ENCODE measurements around the gene TRIM37. TPM values are rescaled to one million over a fixed set of nuclear protein-coding genes. Genes with fewer than 3 reads are reported as not detected.
"Not testable (repeated sequence)": the region's sequence is repeated elsewhere in the genome, so short reads cannot be mapped to it uniquely, and the experiment has no call there.

Gene TRIM37, protein sequence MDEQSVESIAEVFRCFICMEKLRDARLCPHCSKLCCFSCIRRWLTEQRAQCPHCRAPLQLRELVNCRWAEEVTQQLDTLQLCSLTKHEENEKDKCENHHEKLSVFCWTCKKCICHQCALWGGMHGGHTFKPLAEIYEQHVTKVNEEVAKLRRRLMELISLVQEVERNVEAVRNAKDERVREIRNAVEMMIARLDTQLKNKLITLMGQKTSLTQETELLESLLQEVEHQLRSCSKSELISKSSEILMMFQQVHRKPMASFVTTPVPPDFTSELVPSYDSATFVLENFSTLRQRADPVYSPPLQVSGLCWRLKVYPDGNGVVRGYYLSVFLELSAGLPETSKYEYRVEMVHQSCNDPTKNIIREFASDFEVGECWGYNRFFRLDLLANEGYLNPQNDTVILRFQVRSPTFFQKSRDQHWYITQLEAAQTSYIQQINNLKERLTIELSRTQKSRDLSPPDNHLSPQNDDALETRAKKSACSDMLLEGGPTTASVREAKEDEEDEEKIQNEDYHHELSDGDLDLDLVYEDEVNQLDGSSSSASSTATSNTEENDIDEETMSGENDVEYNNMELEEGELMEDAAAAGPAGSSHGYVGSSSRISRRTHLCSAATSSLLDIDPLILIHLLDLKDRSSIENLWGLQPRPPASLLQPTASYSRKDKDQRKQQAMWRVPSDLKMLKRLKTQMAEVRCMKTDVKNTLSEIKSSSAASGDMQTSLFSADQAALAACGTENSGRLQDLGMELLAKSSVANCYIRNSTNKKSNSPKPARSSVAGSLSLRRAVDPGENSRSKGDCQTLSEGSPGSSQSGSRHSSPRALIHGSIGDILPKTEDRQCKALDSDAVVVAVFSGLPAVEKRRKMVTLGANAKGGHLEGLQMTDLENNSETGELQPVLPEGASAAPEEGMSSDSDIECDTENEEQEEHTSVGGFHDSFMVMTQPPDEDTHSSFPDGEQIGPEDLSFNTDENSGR
- 34.1 and 36.6 TPM in 2 replicates for total RNA-seq (2014; rRNA removed; shearing (Covaris generic))

DNA sequence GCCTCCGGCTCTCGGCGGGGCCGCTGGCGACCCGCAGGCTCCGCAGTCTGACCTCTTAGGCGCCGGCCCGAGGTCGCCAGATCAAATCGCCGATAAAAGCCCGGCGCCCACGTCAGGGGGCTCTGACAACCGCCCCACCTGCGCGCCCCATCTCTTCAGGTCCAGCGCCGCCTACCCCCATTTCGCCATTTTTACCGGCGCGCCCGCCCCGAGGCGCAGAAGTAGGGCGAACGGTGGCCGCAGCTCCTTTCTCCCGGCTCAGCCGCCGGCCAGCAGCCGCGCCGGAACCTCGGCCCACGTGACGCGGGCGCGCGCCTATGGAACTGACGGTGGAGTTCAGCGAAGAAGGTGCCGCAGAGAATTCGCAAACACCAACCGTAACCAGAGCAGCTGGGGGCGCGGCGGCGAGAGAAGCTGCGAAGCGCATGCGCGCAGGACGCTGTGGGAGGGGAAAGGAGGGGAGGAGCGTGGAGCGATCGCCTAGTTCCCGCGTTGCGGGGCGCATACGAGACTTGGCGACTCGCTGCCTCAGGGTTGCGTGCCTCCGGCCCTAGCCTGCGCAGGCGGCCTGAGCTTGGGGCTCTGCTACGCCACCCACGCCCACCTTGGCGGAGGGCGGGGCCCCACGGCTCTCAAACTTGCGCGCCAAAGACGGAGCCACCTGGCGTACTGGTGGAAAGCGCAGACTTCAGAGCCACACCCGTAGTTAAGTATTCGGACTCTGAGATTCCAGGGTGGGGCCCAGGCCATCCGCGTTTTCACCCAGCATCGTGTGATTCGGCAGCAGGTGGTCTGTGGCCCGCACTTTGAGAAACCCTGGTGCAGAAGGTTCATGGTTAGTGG, at the start of gene TRIM37:
Gene TRIM37 (minus strand): TSS at position 418 of the 843 bp plus-strand sequence. CDS start 419 bp downstream, outside the sequence.
- in situ Hi-C loops (cut with HindIII; ENCODE audit: low sequenced_read_pairs): no loop called here
- DNase-seq (ENCODE audit: low spot score): peak; percentile 97

DNA sequence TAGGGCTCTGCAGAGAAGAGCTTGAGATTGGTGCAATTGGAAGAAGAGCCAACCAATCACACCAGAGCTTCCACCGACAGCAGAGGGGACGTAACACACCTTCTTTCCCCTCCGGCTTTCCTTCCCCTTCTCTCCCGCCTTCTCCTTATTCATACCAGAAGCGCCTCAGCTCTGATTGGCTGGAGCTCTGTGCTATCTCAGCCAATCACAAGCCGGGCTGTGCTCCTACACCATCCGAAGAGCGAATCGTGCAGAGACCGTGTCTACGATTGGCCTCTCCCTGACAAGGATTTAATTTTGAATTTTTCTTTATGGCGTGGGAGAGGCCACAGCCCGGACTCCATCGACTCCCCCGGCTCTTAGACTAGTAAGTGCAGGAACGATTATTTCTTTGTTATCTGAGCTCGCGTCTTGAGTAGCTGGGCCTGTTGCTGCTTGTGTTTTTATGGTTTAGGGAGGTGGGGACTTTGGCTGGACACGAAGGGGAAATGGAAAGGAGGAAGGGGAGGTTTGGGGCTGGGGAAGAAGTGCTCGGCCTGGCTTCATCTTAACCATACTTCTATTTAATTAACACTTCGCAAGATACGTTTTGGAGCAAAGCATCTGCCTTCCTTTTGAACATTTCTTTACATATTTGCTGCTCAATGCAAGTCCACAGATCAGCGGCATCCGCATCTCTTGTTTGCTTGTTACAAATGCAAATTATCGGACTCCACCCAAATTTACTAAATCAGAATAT, 48.9 kb upstream of the TRIM37 start, which contains the start of gene PRR11:
Gene PRR11 (plus strand): TSS at position 308 of the 739 bp plus-strand sequence. CDS start 14,007 bp downstream, outside the sequence.
- in situ Hi-C loops (cut with HindIII; ENCODE audit: low sequenced_read_pairs): no loop called here
- DNase-seq (ENCODE audit: low spot score): peak; percentile 100

DNA sequence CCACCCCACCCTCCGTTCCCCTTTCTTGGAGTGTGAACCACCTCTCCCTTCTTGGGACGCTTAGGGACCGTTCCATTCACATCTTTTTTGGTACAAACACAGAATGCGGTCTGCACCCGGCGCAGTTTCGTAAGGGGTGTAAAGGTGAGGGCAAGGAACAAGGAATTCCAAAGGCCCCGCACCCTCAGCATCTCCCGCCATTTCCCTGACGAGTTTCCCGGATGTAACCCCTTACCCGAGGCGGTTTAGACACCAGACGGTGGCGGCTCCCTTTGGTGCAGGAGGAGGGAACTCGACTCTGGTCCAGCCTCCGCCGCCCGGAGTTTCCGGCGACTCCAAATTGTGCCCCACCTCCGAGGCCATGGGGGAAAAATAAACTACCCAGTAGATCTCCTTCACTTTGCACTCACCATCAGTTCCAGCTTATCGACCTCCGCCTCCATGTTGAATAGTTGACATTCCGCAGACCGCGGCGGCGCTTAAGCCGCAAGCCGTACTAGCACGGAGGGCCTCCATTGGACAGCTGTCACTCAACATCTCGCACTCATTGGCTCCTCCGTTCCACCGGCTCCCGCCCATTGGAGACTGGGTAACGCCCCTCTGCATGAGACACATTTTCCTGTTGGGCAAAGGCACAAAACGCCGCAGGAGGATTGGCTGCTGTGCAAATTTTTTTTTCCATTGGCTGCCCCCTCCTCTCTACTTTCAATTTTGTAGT, 48.2 kb upstream of the TRIM37 start, which contains the start of gene SKA2:
Gene SKA2 (minus strand): TSS at position 466 of the 718 bp plus-strand sequence. CDS start 23 bp downstream, at position 443.
- DNase-seq (ENCODE audit: low spot score): no peak
- in situ Hi-C loops (cut with HindIII; ENCODE audit: low sequenced_read_pairs): no loop called here

DNA sequence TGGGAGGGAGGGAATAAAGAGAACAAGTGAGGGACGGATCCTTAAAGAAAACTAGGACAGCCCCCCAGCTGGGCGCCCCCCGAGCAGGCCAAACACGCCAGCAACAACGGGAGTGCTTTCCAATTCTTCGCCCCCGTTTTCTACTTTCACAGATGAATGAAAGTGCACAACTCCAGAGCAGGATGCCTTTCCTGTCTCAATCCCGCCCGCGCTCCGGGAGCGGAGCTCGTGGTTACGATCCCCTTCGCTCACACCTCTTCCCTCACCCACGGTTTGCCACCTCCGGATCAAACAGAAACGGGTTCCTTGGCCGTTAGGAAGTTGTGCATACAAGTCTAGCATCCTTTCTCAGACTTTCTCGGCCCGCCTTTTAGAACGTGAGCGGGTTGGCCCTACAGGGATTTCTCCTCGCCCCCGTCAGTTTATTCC, 47.6 kb upstream of the TRIM37 start:
- in situ Hi-C loops (cut with HindIII; ENCODE audit: low sequenced_read_pairs): no loop called here
- no peak for DNase-seq (ENCODE audit: low spot score)

DNA sequence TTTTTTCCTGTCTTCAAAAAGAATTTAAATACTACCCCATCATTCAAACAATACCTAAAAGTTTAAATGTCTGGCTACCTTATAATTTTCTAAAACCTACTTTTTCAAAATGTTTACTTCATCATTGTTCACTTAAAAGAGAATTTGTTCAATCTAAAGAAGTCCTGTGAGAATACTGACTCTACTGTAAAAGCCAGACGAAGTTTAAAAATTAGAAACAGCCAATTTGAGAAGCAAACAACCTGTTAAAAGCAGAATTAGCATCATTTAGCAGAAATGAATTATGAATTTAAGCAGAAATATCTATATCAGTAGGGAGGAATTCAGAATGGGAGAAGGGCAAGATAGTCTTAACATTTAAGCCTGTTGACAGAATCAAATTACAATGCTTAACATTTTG, 46.2 kb upstream of the TRIM37 start:
- DNase-seq (ENCODE audit: low spot score): peak; percentile 5
- in situ Hi-C loops (cut with HindIII; ENCODE audit: low sequenced_read_pairs): no loop called here

DNA sequence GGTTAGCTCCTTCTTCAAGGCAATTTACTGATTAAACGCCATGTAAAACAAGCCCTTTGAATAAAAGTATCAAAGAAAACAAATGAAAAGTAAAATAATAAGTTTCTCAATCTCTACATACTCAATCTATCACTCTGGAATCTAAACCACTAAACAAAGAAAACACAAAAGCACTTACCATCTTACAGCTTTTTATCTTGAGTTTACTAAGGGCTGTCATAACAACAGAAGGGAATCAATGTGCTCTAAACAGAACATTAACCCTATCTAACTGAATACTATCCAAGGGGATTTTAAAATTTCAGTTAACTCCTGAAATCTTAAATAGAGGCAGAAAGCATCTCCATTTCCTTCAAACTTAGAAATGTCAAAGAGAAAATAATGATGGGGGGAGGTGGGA, 44.9 kb upstream of the TRIM37 start:
- in situ Hi-C loops (cut with HindIII; ENCODE audit: low sequenced_read_pairs): no loop called here

DNA sequence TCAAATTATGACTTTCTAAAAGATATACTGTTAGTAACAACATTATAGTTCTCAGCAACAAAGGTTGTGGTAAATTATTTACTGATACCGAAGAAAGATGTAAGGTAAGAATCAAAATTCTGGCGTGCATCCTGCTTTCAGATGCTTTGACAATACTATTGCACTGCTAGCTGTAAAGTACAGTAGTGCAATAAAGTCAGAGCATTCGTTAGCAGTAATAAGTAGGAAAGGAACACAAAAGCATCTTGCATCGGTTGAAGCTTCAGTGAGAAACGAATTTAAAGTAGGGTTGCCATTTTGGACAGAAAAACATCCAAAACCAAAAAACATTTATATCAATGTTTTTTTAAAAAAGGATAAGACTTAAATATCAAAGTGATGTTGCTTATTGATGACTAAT, 44.3 kb upstream of the TRIM37 start:
- peak; percentile 30 for DNase-seq (ENCODE audit: low spot score)
- in situ Hi-C loops (cut with HindIII; ENCODE audit: low sequenced_read_pairs): no loop called here

More for the DNA sequence above, 44.9 kb upstream of the TRIM37 start:
- peak; percentile 12 for DNase-seq (ENCODE audit: low spot score)

DNA sequence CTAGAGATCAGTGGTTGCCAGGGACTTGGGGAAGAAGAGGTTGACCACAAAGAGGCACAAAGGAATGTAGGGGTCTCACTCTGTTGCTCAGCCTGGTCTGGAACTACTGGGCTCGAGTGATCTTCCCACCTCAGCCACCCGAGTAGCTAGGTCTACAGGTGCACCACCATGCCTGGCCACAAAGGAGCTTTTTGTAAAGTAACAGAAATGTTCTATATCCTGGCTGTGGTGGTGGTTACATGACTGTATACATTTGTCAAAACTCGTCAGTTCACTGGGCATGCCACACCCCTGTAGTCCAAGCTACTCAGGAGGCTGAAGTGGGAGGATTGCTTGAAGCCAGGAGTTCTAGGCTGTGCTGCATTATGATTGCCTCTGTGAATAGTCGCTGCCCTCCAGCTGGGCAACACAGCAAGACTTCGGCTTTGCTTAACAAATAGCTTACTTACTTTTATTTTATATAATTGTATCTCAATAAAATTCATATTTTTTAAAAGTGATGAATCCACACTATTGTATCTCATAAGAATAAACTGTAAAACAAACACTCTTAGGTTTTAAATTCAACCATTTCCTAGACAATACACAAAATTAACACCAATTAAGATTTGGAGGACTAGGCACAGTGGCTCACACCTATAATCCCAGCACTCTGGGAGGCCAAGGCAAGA, 43.3 kb upstream of the TRIM37 start:
- in situ Hi-C loops (cut with HindIII; ENCODE audit: low sequenced_read_pairs): no loop called here
- no peak for DNase-seq (ENCODE audit: low spot score)

DNA sequence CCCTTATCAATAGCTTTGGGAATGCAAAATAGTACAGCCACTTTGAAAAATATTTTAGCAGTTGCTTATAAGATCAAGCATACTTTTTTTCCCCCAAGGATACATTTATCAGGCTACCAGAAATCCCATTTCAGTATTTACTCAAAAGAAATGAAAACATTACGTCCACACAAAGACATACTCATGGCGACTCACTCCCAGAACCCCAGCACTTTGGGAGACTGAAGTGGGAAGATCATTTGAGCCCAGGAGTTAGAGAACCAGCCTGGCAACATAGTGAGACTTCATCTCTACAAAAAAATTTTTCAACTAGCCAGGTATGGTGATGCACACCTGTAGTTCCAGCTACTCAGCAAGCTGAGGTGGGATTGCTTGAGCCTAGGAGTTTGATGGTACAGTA, 42.4 kb upstream of the TRIM37 start:
- no peak for DNase-seq (ENCODE audit: low spot score)
- in situ Hi-C loops (cut with HindIII; ENCODE audit: low sequenced_read_pairs): no loop called here

DNA sequence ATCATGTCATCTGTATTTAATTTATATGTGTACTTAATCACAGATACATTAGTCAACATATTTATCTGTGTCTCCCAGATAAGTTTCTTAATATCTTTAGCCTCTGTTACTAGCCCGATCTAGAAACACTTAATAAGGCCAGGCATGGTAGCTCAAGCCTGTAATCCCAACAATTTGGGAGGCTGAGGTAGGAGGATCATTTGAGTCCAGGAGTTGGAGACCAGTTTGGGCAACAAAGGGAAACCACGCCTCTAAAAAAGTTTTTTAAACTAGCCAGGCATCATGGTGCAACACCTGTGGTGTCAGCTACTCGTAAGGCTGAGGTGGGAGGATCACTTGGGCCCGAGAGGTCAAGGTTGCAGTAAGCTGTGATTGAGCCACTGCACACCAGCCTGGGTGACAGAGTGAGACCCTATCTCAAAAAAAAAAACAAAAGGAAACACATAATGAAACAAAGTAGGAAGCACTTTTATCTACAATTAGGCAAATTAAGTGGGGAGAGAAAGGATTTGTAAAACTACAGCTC, 39.0 kb upstream of the TRIM37 start:
- no peak for DNase-seq (ENCODE audit: low spot score)
- in situ Hi-C loops (cut with HindIII; ENCODE audit: low sequenced_read_pairs): no loop called here

DNA sequence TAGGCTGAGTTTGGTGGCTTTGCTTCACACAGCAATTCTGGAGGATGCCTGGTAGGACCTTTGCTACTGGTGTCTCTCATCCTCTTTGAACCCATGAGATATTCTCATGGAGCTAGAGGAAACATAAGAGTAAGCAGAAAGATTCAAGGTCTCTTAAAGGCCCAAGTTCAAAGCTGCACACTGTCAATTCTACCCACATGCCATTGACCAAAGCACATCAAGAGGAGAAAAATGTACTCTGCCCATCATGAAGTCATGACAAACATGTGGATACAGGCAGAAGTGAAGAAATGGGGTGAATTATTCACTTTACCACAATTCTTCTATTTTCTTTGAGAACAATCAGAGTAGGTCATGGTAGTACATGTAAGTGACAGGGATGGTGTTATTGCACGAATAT, 35.2 kb upstream of the TRIM37 start:
- in situ Hi-C loops (cut with HindIII; ENCODE audit: low sequenced_read_pairs): no loop called here
- DNase-seq (ENCODE audit: low spot score): no peak

DNA sequence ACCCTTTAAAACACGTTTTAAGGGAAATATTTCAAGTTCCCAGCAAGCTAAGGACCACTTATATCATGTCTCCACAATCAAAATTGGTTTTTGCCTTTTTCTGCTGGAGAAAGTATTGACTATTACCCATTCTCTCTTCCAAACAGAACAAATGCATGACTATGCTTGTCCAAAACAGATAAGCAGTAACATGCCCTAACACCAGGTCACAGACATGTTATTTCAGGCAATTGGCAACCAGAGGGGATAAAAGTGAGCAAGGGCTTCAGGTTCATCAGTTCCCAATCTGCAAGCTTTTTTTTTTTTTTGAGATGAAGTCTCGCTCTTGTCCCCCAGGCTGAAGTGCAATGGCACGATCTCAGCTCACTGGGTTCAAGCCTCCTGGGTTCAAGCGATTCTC, 33.3 kb upstream of the TRIM37 start:
- in situ Hi-C loops (cut with HindIII; ENCODE audit: low sequenced_read_pairs): no loop called here
- no peak for DNase-seq (ENCODE audit: low spot score)

DNA sequence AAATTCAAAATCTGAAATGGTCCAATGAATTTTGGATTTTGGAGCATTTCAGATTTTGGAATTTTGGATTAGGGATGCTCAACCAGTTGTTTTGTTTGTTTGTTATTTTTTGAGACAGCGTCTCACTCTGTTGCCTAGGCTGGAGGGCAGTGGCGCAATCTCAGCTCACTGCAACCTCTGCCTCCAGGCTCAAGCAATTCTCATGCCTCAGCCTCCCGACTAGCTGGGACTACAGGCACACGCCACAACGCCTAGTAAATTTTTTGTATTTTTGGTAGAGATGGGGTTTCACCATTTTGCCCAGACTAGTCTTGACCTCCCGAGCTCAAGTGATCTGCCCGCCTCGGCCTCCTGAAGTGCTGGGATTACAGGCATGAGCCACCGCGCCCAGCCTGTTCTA, 31.7 kb upstream of the TRIM37 start:
- in situ Hi-C loops (cut with HindIII; ENCODE audit: low sequenced_read_pairs): not testable (repeated sequence)

DNA sequence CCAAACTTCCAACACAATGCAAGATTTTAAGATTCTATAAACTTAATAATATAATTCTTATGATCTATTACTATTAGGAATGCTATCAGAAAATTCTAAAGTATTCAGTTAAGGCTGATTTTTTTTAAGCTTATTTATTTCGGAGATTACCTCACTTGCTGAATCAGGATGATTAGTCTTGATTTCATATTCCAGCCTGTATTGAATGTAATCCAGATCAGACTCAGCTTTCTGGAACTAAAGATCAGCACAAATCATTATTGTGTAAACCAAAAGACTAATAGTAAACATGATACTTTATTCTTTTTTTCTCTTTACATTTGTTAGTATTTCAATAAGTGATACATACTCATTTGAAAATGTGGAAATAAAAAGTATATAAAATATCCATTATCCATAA, 24.5 kb upstream of the TRIM37 start:
- in situ Hi-C loops (cut with HindIII; ENCODE audit: low sequenced_read_pairs): no loop called here

More for the DNA sequence above, 31.7 kb upstream of the TRIM37 start:
- DNase-seq (ENCODE audit: low spot score): not testable (repeated sequence)

DNA sequence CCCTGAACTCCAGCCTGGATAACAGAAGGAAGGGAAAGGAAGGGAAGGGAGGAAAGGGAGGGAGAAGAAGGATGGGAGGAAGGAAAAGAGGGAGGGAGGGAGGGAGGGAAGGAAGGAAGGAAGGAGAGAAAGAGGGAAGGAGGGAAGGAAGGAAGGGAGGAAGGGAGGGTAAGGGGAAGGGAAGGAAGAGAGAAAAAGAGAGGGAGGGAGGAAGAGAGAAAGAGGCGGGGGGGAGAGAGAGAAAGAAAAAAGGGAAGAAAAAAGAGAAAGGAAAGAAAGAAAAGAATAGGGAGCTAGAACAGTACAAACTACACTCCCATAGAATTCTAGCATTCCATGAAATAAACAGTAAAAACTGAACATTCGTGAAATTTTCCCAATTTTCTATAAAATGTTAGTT, 23.1 kb upstream of the TRIM37 start:
- in situ Hi-C loops (cut with HindIII; ENCODE audit: low sequenced_read_pairs): no loop called here
- DNase-seq (ENCODE audit: low spot score): no peak

More for the DNA sequence above, 24.5 kb upstream of the TRIM37 start:
- DNase-seq (ENCODE audit: low spot score): no peak

DNA sequence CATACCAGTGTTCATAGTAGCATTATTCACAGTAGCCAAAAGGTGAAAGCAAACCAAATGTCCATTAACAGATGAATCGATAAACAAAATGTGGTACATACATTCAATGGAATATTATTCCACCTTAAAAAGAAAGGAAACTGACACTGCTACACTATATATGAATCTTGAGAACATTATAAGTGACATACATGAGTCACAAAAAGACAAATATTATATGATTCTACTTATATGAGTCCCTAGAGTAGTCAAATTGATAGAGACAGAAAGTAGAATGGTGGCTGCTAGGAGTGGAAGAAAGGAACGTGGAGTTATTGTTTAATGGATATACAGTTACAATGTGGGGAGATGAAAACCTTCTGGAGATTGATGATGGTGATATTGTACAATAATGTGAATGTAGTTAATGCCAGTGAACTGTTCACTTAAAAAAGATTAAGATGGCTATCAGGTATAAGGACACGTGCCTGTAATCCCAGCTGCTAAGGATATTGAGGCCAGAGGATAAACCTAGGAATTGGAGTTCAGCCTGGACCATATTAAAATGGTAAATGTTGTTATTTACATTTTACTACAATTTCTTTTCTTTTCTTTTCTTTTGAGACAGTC, 20.2 kb upstream of the TRIM37 start:
- no peak for DNase-seq (ENCODE audit: low spot score)
- in situ Hi-C loops (cut with HindIII; ENCODE audit: low sequenced_read_pairs): no loop called here
